ENCODE results near the gene ATXN1. TPM values are rescaled to one million over a fixed set of nuclear protein-coding genes. Genes with fewer than 3 reads are reported as not detected.

The ATXN1 gene
- polyA plus RNA-seq, 1 of the 3 experiments (the other 2 are of a cell fraction) = 7.9 TPM

DNA sequence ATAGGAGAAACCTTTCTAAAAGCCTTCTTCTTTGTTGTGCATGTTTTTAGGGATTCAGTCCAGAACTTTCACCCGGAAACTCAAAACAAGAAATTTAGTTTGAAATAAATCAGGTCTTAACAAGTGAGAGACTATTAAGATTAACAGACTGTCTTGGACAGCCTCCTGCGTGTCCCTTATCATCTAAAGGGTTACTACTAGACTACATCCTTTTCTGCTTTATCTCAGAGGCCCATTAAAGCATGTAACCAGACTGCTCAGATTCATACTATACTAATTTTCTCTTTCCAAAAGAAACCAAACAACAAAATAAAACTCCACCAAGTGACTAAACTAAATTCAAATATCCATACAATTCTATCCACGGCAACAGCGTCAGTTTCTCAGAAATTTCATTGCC is 349.1 kb downstream of the ATXN1 start:
- no peak overlapping the region for H3K4me2 ChIP-seq
- H3K79me2 ChIP-seq (ENCODE audit: insufficient read depth) = no peaks in the 10 kb centered on the region
- TF ChIP-seq, protein P1, sequence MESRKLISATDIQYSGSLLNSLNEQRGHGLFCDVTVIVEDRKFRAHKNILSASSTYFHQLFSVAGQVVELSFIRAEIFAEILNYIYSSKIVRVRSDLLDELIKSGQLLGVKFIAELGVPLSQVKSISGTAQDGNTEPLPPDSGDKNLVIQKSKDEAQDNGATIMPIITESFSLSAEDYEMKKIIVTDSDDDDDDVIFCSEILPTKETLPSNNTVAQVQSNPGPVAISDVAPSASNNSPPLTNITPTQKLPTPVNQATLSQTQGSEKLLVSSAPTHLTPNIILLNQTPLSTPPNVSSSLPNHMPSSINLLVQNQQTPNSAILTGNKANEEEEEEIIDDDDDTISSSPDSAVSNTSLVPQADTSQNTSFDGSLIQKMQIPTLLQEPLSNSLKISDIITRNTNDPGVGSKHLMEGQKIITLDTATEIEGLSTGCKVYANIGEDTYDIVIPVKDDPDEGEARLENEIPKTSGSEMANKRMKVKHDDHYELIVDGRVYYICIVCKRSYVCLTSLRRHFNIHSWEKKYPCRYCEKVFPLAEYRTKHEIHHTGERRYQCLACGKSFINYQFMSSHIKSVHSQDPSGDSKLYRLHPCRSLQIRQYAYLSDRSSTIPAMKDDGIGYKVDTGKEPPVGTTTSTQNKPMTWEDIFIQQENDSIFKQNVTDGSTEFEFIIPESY (IDR thresholded peaks at IDR 0.05; ENCODE audit: borderline replicate concordance, low read depth) = no peak
- no peak for TF ChIP-seq MEF2A (IDR thresholded peaks at IDR 0.05; ENCODE audit: borderline replicate concordance, low read depth)
- TF ChIP-seq, protein P2, sequence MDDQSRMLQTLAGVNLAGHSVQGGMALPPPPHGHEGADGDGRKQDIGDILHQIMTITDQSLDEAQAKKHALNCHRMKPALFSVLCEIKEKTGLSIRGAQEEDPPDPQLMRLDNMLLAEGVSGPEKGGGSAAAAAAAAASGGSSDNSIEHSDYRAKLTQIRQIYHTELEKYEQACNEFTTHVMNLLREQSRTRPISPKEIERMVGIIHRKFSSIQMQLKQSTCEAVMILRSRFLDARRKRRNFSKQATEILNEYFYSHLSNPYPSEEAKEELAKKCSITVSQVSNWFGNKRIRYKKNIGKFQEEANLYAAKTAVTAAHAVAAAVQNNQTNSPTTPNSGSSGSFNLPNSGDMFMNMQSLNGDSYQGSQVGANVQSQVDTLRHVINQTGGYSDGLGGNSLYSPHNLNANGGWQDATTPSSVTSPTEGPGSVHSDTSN (IDR thresholded peaks at IDR 0.05) = no peak
- TF ChIP-seq RFX5 (IDR thresholded peaks at IDR 0.05; ENCODE audit: low read length) = no peak
- TF ChIP-seq RCOR1 (IDR thresholded peaks at IDR 0.05; ENCODE audit: low read length) = no peak
- no peak for TF ChIP-seq TEAD4 (IDR thresholded peaks at IDR 0.05; ENCODE audit: borderline replicate concordance, insufficient read depth)
- no peak for TF ChIP-seq MXI1 (IDR thresholded peaks at IDR 0.05; ENCODE audit: low read depth, low read length)
- TF ChIP-seq FOXM1 (IDR thresholded peaks at IDR 0.05; ENCODE audit: low read depth) = no peak
- TF ChIP-seq EZH2phosphoT487 (IDR thresholded peaks at IDR 0.05; ENCODE audit: borderline replicate concordance, low read depth) = no peak
- TF ChIP-seq GATA2 (CRISPR knock-in tag; IDR thresholded peaks at IDR 0.05) = no peak
- TF ChIP-seq, protein P3, sequence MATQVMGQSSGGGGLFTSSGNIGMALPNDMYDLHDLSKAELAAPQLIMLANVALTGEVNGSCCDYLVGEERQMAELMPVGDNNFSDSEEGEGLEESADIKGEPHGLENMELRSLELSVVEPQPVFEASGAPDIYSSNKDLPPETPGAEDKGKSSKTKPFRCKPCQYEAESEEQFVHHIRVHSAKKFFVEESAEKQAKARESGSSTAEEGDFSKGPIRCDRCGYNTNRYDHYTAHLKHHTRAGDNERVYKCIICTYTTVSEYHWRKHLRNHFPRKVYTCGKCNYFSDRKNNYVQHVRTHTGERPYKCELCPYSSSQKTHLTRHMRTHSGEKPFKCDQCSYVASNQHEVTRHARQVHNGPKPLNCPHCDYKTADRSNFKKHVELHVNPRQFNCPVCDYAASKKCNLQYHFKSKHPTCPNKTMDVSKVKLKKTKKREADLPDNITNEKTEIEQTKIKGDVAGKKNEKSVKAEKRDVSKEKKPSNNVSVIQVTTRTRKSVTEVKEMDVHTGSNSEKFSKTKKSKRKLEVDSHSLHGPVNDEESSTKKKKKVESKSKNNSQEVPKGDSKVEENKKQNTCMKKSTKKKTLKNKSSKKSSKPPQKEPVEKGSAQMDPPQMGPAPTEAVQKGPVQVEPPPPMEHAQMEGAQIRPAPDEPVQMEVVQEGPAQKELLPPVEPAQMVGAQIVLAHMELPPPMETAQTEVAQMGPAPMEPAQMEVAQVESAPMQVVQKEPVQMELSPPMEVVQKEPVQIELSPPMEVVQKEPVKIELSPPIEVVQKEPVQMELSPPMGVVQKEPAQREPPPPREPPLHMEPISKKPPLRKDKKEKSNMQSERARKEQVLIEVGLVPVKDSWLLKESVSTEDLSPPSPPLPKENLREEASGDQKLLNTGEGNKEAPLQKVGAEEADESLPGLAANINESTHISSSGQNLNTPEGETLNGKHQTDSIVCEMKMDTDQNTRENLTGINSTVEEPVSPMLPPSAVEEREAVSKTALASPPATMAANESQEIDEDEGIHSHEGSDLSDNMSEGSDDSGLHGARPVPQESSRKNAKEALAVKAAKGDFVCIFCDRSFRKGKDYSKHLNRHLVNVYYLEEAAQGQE (IDR thresholded peaks at IDR 0.05; ENCODE audit: low read depth, low read length) = no peak
- no peak for TF ChIP-seq SIN3A (IDR thresholded peaks at IDR 0.05; ENCODE audit: borderline replicate concordance, low read depth, low read length)
- no peak for TF ChIP-seq NRF1 (IDR thresholded peaks at IDR 0.05; ENCODE audit: low read depth, low read length)
- TF ChIP-seq, protein P4, sequence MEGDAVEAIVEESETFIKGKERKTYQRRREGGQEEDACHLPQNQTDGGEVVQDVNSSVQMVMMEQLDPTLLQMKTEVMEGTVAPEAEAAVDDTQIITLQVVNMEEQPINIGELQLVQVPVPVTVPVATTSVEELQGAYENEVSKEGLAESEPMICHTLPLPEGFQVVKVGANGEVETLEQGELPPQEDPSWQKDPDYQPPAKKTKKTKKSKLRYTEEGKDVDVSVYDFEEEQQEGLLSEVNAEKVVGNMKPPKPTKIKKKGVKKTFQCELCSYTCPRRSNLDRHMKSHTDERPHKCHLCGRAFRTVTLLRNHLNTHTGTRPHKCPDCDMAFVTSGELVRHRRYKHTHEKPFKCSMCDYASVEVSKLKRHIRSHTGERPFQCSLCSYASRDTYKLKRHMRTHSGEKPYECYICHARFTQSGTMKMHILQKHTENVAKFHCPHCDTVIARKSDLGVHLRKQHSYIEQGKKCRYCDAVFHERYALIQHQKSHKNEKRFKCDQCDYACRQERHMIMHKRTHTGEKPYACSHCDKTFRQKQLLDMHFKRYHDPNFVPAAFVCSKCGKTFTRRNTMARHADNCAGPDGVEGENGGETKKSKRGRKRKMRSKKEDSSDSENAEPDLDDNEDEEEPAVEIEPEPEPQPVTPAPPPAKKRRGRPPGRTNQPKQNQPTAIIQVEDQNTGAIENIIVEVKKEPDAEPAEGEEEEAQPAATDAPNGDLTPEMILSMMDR (IDR thresholded peaks at IDR 0.05) = no peak
- no peak for TF ChIP-seq ELF1 (IDR thresholded peaks at IDR 0.05)
- TF ChIP-seq TCF12 (IDR thresholded peaks at IDR 0.05) = no peak
- no peak for TF ChIP-seq POLR2AphosphoS5 (IDR thresholded peaks at IDR 0.05; ENCODE audit: low read depth, low read length)
- no peak for TF ChIP-seq RAD21 (IDR thresholded peaks at IDR 0.05; ENCODE audit: low read length)
- TF ChIP-seq GABPA (IDR thresholded peaks at IDR 0.05; ENCODE audit: low read depth) = no peak
- ChIA-PET CTCF (interaction anchor here (1.0 to 14.0 kb wide), 4 partner anchors 8 to 351 kb away, joined by 3 to 289 read pairs (median 11); no protein-coding TSS in a partner anchor), POLR2A (no interaction called here)
- no peaks in the 10 kb centered on the region for H4K20me1 ChIP-seq (ENCODE audit: insufficient read depth)
- DNase-seq = no peak
- no peaks in the 10 kb centered on the region for H3F3A ChIP-seq (replicated peaks; ENCODE audit: insufficient read depth)
- no peaks in the 10 kb centered on the region for H3K9me3 ChIP-seq
- no peaks in the 10 kb centered on the region for H3K27me3 ChIP-seq (ENCODE audit: insufficient read depth)
- peaks cover 0 to 9% of the 10 kb centered on the region in 2 experiments; a peak in 1 of 4 replicates for H3K4me1 ChIP-seq (ENCODE audit: control insufficient read depth in 1 of 2, insufficient read depth in 2 of 2, low read depth in 1 of 2, low read length in 1 of 2)
- H3K4me3 ChIP-seq (ENCODE audit: low read depth in 2 of 2, low read length in 1 of 2) = no peak overlapping the region
- H3K36me3 ChIP-seq (replicated peaks in 1 of 2; ENCODE audit: control insufficient read depth in 1 of 2, insufficient read depth in 2 of 2, low read length in 1 of 2) = peaks cover 0 to 7% of the 10 kb centered on the region in 2 experiments
- 98% methylated on average over 4 of the region's 4 CpGs for WGBS (ENCODE audit: low lambda C conversion rate)
- H3K9ac ChIP-seq = no peak overlapping the region
- no peak overlapping the region for H2AFZ ChIP-seq (ENCODE audit: low read depth)
- H3K27ac ChIP-seq (ENCODE audit: low read depth in 2 of 2, low read length in 1 of 2) = no peak overlapping the region
- no peaks in the 10 kb centered on the region for H3K9me2 ChIP-seq

Data from SK-N-SH (cell line).